Aortic smooth muscle cell (primary cell): ENCODE measurements around the gene FYB1. TPM values are rescaled to one million over a fixed set of nuclear protein-coding genes. Genes with fewer than 3 reads are reported as not detected.

Experiments
- total RNA-seq: library from RNA; depleted of rRNA; stranded (reverse); fragments of >200 nt; gene quantifications from 2 replicates; pipeline ENCODE4 v1.2.3, GENCODE V29; 2014

Gene FYB1
- total RNA-seq = 0.26 and 0.75 TPM in 2 replicates

GRCh38 chr5:39219437-39219836 lies at the start of gene FYB1:
TSS of gene FYB1 (minus strand) at chr5:39219563. CDS start at chr5:39202960, 16,603 bp downstream.

DNA sequence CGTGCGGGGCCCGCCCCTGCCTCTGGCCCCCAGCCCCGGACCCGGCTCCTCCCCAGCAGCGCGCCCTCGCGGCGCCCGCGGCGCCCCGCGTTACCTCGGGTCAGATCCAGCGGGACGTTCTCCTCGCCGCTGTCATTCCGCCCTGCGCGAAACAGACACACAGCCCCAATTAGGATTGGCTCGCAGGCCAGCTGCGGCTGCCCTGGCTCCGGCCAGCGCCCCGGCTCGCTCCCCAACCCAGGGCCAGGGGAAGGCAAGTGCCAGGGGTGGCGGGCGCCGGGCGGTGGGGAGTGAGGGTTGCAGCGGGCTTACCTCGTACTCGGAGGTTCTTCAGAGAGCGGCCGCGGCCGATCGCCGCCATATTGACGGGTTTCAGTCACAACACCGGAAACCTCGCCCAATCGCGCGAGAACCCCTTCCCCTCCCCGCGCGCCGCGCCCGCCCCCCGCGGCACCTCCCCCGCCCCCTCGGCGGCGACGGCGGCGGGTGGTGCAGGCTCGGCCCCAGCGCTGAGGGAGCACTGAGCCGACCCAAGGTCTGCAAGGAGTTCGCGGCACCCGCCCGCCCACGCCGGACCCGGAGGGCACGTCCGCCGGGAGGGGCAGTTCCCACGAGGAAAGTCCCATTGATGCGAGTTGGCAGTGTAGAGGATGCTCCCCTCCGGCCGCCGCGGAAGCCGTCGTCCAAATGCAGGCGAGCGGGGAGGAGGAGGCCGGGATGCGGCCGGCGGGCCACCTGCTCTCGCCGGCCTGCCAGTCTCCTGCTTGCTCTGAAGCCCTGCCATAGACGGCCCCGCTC lies 145.1 kb downstream of the FYB1 start, which contains the start of gene RICTOR:
TSS of gene RICTOR (minus strand) at position 383 of the 798 bp plus-strand sequence. CDS start at position 361, 22 bp downstream.

Other genes starting within 250 kb of the FYB1 start
- 48.9 and 63.2 TPM in 2 replicates for gene RICTOR, start 145.2 kb downstream of the FYB1 start, total RNA-seq
- 0.25 TPM in 1 of 2 replicates, not detected in the other for gene C9, start 144.9 kb upstream of the FYB1 start, total RNA-seq
- 83.1 and 249 TPM in 2 replicates for gene DAB2, start 205.4 kb upstream of the FYB1 start, total RNA-seq